Renal cortical epithelial cell (primary cell): Measurements from ENCODE around the gene CD44. TPM values are rescaled to one million over a fixed set of nuclear protein-coding genes. Genes with fewer than 3 reads are reported as not detected.

Source experiments
- DNase-seq: peaks from one replicate; pipeline ENCODE4 v3.0.0-alpha.2; 2011; ENCODE audit warnings: low read depth
- total RNA-seq: library from RNA; depleted of rRNA; stranded (reverse); fragments of >200 nt; gene quantifications from 2 replicates; pipeline ENCODE4 v1.2.3, GENCODE V29; 2014

Gene CD44
- total RNA-seq, 1 donor from 2014 or later: 461 TPM

- no peak for DNase-seq
Measured at GRCh38 chr11:35139722-35140282, 831 bp downstream of the CD44 start.

GRCh38 chr11:35141071-35141470 is 2.1 kb downstream of the CD44 start:
- DNase-seq: no peak

GRCh38 chr11:35141571-35141971 is 2.6 kb downstream of the CD44 start:
- no peak for DNase-seq

- DNase-seq: peak; percentile 76
Measured at GRCh38 chr11:35142481-35143075, 3.6 kb downstream of the CD44 start.

- no peak for DNase-seq
Measured at GRCh38 chr11:35143297-35144135, 4.5 kb downstream of the CD44 start.

- peak; percentile 43 for DNase-seq
Measured at GRCh38 chr11:35144136-35144741, 5.3 kb downstream of the CD44 start.

GRCh38 chr11:35144806-35145205 is 5.8 kb downstream of the CD44 start:
- DNase-seq: no peak

- DNase-seq: no peak
Measured at GRCh38 chr11:35145271-35145670, 6.3 kb downstream of the CD44 start.

- DNase-seq: no peak
Measured at GRCh38 chr11:35146074-35146521, 7.1 kb downstream of the CD44 start.

GRCh38 chr11:35146711-35147110 is 7.7 kb downstream of the CD44 start:
- no peak for DNase-seq

GRCh38 chr11:35147235-35147634 is 8.3 kb downstream of the CD44 start:
- no peak for DNase-seq

- DNase-seq: no peak
Measured at GRCh38 chr11:35148163-35148837, 9.3 kb downstream of the CD44 start.

- DNase-seq: no peak
Measured at GRCh38 chr11:35150454-35150853, 11.5 kb downstream of the CD44 start.

- no peak for DNase-seq
Measured at GRCh38 chr11:35151241-35151640, 12.3 kb downstream of the CD44 start.

GRCh38 chr11:35151683-35152280 is 12.8 kb downstream of the CD44 start:
- no peak for DNase-seq

- no peak for DNase-seq
Measured at GRCh38 chr11:35152575-35152974, 13.6 kb downstream of the CD44 start.

GRCh38 chr11:35153280-35153679 is 14.3 kb downstream of the CD44 start:
- DNase-seq: no peak

- no peak for DNase-seq
Measured at GRCh38 chr11:35154952-35155351, 16.0 kb downstream of the CD44 start.

GRCh38 chr11:35155677-35156076 is 16.7 kb downstream of the CD44 start:
- DNase-seq: no peak

- no peak for DNase-seq
Measured at GRCh38 chr11:35157814-35158700, 19.1 kb downstream of the CD44 start.
